Gastrocnemius medialis (tissue), 4 donors: ENCODE results near the gene ZBTB46.

Experiments
- CTCF ChIP-seq, 5 experiments: fragments of 450-650 bp in 3 of 5; fragments of 200-600 bp in 2 of 5; sonication (generic) in 2 of 5; IDR thresholded peaks in 4 of 5; conservative IDR thresholded peaks in 1 of 5; 1 replicate in 4 of 5; 2 replicates in 1 of 5; pipeline ENCODE4 v1.5.1; 2016 to 2019; ENCODE audit warnings: antibody characterized with exemption in 5 of 5, mild to moderate bottlenecking in 3 of 5, moderate library complexity in 3 of 5
- POLR2A ChIP-seq, 2 donors: fragments of 450-650 bp; IDR thresholded peaks; one replicate each; pipeline ENCODE4 v1.6.1; 2017; ENCODE audit warnings: antibody characterized with exemption in 2 of 2, mild to moderate bottlenecking in 2 of 2, moderate library complexity in 2 of 2

DNA sequence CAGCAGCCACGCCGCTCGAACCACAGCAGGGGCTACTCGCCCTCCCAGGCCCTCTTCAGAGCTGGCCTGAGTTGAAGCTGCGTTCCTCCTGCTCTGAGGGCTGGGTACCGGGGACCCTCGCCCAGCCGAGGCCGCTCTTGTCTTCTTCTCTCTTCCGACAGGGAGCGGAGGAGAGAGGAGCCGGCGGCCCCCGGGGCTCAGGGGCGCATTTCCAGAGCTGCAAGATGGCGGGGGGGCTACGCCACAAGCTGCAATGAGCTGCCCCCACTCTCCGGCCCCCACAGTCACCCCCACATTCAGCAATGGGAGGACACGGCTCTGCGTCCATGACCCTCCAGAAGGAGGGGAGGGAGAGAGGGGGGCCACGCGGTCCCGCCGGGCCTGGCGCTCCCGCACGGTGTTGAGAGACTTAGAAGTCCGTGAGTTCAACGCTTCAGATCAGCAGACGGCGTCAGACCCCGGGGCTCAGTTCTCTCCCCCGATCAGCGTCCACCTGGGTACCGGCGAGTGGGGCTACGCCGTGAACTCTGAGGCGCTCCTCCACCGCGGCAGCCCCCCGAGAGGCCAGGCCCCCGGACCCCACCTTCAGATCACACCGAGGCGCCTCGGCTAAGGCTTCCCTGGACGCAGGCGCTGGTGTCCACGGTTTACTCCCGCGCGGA lies 59.9 kb downstream of the ZBTB46 start:
- TF ChIP-seq POLR2A (IDR thresholded peaks at IDR 0.05): no peak
- no peak for TF ChIP-seq CTCF (IDR thresholded peaks at IDR 0.05 in 4 of 5, conservative IDR thresholded peaks at IDR 0.05 in 1 of 5)
